GM12801 (cell line): ENCODE results near the gene INS.

Experiments used
- CTCF ChIP-seq: IDR thresholded peaks from one replicate; pipeline ENCODE4 v1.5.1; 2011; ENCODE audit warnings: control low read depth; ENCODE audit not compliant: insufficient read length; ENCODE audit errors: extremely low read depth

Gene INS

DNA sequence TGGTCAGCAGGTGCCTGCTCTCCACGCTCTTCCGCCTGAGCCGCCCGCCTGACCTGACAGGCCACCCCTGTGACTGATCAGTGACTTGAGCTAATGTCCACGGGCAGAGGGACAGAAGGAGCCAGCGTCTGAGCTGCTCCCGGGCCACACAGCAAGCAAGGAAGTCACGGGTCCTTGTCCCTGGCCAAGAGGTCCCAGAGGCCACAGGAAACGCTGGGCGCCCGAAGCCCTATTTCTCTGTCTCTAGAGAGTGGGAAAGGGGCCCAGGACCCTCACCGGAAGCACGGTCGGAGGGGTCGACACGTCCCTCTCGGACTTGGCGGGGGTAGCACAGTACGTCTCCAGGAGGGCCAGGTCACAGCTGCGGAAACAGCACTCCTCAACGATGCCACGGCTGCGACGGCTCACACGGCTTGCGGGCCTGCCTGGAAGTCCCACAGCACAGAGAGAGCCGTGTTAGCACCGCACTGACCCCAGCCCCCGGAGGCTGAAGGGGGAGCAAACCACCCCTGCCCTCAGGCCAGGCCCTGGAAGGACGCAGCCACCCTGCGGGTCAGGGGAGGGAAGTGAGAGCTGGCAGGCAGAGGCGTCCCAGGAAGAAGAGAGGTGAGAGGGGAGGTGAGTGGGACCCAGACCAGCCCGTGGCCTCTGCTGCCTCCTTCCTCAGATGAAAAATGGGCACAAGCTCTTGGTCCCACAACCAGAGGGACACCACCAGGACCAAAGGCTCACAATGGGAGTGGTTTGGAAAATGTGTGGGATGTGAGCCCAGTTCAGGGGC lies 27.6 kb downstream of the INS start:
- TF ChIP-seq CTCF, result no peak

GRCh38 chr11:2132874-2133240 lies 28.2 kb downstream of the INS start:
- no peak for TF ChIP-seq CTCF

DNA sequence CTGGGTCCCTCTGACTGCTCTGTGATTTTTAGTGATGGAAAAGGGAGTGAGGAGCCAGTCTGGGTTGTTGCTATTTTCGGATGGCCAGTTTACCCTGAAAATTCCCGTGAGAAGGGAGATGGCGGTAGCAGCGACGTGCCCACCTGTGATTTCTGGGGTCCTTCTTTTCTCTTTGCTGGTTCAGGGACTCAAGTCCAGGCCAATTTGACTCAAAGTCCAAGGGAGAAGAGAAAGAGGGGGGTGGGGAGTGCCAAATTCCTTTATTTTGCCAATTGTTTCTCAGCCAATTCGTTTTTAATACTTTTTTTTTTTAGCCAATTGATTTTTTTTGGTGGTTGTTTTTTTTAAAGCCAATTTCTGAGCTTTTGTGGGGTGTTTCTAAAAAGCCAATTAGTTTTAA lies 28.8 kb downstream of the INS start:
- TF ChIP-seq CTCF, result no peak

DNA sequence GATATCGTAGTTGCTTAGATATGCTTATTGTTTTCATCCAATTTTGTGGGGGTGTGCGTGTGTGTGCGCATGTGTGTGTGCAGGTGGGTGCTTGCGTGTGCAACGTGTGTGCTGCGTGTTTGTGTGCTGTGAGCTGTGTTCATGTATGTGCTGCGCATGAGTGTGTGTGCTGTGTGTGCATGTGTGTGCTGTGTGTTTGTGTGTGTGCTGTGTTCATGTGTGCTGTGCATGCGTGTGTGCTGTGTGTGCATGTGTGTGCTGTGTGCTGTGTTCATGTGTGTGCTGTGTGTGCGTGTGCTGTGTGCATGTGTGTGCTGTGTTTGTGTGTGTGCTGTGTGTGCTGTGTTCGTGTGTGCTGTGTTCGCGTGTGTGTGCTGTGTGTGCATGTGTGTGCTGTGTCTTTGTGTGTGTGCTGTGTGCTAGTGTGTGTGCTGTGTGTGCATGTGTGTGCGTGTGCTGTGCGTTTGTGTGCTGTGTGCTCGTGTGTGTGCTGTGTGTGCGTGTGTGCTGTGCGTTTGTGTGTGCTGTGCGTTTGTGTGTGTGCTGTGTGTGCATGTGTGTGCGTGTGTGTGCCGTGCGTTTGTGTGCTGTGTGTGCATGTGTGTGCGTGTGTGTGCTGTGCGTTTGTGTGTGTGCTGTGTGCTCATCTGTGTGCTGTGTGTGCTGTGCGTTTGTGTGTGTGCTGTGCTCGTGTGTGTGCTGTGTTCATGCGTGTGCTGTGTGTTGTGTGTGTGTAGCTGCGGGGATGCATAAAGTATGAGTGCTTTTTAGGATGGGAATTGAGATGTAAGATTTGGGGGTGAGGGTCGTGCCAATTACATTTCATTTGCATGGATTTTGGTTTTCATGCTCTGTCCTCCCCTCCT lies 29.4 kb downstream of the INS start:
- no peak for TF ChIP-seq CTCF

- TF ChIP-seq CTCF, result no peak
Measured at GRCh38 chr11:2130881-2131352, 30.1 kb downstream of the INS start.

- no peak for TF ChIP-seq CTCF
Measured at GRCh38 chr11:2129699-2130366, 31.2 kb downstream of the INS start.

GRCh38 chr11:2129308-2129698 lies 31.7 kb downstream of the INS start:
- TF ChIP-seq CTCF, result no peak
